Smooth muscle cell (in vitro differentiated cells): Measurements from ENCODE around the gene ATP9A. TPM values are rescaled to one million over a fixed set of nuclear protein-coding genes. Genes with fewer than 3 reads are reported as not detected.

Source experiments
- DNase-seq: peaks from one replicate; lab custom pipeline; 2025; ENCODE audit not compliant: unreplicated experiment; lab: John Stamatoyannopoulos, UW
- H2AFZ ChIP-seq: fragments of 200-600 bp; sonication (generic); 2 replicates; pipeline ENCODE4 v1.6.0; 2016; ENCODE audit warnings: antibody characterized with exemption, low read depth, mild to moderate bottlenecking
- H3F3A ChIP-seq: fragments of 200-600 bp; sonication (generic); 2 replicates; pipeline ENCODE4 v1.6.0; 2017; ENCODE audit warnings: antibody characterized with exemption, low read depth
- H3K27ac ChIP-seq: fragments of 200-600 bp; sonication (generic); 2 replicates; pipeline ENCODE4 v1.5.1; 2016; ENCODE audit warnings: low read depth, mild to moderate bottlenecking
- H3K27me3 ChIP-seq: fragments of 200-600 bp; sonication (generic); 2 replicates; pipeline ENCODE4 v1.6.1; 2016; ENCODE audit warnings: low read depth, mild to moderate bottlenecking
- H3K36me3 ChIP-seq: fragments of 200-600 bp; sonication (generic); 2 replicates; pipeline ENCODE4 v1.5.1; 2016; ENCODE audit warnings: low read depth
- H3K4me1 ChIP-seq: fragments of 200-600 bp; sonication (generic); 2 replicates; pipeline ENCODE4 v1.5.1; 2016; ENCODE audit warnings: low read depth
- H3K4me2 ChIP-seq: fragments of 200-600 bp; sonication (generic); 2 replicates; pipeline ENCODE4 v1.6.0; 2016; ENCODE audit warnings: mild to moderate bottlenecking
- H3K4me3 ChIP-seq: fragments of 200-600 bp; sonication (generic); 2 replicates; pipeline ENCODE4 v1.5.1; 2016; ENCODE audit warnings: mild to moderate bottlenecking
- H3K79me2 ChIP-seq: fragments of 200-600 bp; sonication (generic); 2 replicates; pipeline ENCODE4 v1.6.0; 2016; ENCODE audit warnings: low read depth, mild to moderate bottlenecking
- H3K9ac ChIP-seq: fragments of 200-600 bp; sonication (generic); 2 replicates; pipeline ENCODE4 v1.6.0; 2016; ENCODE audit warnings: low read depth
- H3K9me3 ChIP-seq: fragments of 200-600 bp; sonication (generic); replicated peaks from 2 replicates; pipeline ENCODE4 v1.5.1; 2016; ENCODE audit warnings: low read depth
- H4K20me1 ChIP-seq: fragments of 200-600 bp; sonication (generic); 2 replicates; pipeline ENCODE4 v1.6.0; 2016; ENCODE audit warnings: low read depth
- WGBS: methylation state at CpG from one replicate; pipeline ENCODE4 v1.1.7; 2016; ENCODE audit warnings: low lambda C conversion rate; 5-methylcytosine and 5-hydroxymethylcytosine counted together
- polyA plus RNA-seq: library from polyadenylated mRNA; unstranded; fragments of >200 nt; fragmentation: Nextera tagmentation; extraction: Ambion mirVana; gene quantifications from 2 replicates; pipeline ENCODE4 v1.2.1, GENCODE V29; 2016
- total RNA-seq: library from RNA; depleted of rRNA; stranded (reverse); fragments of >200 nt; gene quantifications from 2 replicates; pipeline ENCODE4 v1.2.3, GENCODE V29; 2014
- TF ChIP-seq, protein P1 (sequence below): fragments of 200-600 bp; sonication (generic); IDR thresholded peaks from 2 replicates; pipeline ENCODE4 v1.5.1; 2017; ENCODE audit warnings: borderline replicate concordance, mild to moderate bottlenecking, antibody characterized with exemption; ENCODE audit not compliant: insufficient read depth, poor library complexity, severe bottlenecking

The ATP9A gene
- total and polyA plus RNA-seq, 2 experiments from 2014 or later = 3.4 to 8.0 TPM

DNA sequence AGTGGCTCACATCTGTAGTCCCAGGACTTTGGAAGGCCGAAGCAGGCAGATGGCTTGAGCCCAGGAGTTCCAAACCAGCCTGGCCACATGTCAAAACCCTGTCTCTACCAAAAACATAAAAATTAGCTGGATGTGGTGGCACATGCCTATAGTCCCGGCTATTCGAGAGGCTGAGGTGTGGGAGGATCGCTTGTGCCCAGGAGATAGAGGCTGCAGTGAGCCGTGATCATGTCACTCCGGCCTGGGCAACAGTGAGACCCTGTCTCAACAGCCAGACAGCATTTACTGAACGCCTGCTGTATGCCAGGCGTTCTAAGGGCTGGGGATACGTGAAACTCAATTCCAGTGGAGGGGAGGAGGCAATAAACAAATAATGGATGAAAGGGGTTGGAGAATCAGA is 69.9 kb downstream of the ATP9A start:
- Histone ChIP-seq H3K9ac (no peak overlapping the region), H3F3A (peaks cover 7% of the 10 kb centered on the region), H3K79me2 (no peaks in the 10 kb centered on the region), H2AFZ (no peak overlapping the region), H3K4me1 (peaks cover 47% of the 10 kb centered on the region), H3K27me3 (no peaks in the 10 kb centered on the region), H4K20me1 (no peaks in the 10 kb centered on the region), H3K27ac (no peak overlapping the region), H3K9me3 (no peaks in the 10 kb centered on the region), H3K4me2 (no peak overlapping the region), H3K4me3 (no peak overlapping the region), H3K36me3 (no peaks in the 10 kb centered on the region)
- TF ChIP-seq, protein P1, sequence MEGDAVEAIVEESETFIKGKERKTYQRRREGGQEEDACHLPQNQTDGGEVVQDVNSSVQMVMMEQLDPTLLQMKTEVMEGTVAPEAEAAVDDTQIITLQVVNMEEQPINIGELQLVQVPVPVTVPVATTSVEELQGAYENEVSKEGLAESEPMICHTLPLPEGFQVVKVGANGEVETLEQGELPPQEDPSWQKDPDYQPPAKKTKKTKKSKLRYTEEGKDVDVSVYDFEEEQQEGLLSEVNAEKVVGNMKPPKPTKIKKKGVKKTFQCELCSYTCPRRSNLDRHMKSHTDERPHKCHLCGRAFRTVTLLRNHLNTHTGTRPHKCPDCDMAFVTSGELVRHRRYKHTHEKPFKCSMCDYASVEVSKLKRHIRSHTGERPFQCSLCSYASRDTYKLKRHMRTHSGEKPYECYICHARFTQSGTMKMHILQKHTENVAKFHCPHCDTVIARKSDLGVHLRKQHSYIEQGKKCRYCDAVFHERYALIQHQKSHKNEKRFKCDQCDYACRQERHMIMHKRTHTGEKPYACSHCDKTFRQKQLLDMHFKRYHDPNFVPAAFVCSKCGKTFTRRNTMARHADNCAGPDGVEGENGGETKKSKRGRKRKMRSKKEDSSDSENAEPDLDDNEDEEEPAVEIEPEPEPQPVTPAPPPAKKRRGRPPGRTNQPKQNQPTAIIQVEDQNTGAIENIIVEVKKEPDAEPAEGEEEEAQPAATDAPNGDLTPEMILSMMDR = no peak
- no peak for DNase-seq
- 89% methylated on average over 9 of the region's 9 CpGs for WGBS

DNA sequence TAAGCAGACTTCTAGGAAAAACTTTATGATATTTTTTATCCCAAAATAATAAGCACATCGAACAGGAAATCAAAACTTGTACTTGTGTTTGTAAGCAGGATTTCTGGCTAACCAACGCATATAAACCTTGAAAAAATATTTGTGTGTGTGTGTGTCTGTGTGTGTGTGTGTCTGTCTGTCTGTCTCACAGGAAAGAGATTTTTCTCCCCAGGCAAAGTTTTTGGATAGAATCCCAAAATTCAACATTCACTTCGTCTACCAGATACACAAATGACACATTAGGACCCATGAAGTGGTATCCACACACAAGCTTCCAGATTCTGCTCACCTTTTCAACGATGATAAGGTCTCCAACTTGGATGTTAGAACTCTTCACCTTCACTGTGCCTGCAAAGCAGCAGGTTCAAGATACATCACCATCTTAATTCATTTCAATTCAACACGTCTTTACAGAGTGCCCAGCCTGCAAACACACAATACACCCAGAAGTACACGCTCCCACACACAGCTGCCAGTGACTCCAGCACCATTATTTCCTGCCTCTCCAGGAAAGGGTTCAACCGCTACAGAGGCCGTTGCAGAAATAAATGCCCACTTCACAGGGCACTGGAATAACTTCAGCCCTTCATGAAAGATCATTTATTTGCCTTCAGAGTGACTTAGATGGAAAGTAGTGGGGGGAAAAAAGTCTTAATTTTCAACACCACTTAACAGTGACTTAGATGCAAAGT is 70.9 kb downstream of the ATP9A start:
- peaks cover 37% of the 10 kb centered on the region for H3K4me1 ChIP-seq
- no peak for DNase-seq
- 77% methylated on average over 8 of the region's 8 CpGs for WGBS

DNA sequence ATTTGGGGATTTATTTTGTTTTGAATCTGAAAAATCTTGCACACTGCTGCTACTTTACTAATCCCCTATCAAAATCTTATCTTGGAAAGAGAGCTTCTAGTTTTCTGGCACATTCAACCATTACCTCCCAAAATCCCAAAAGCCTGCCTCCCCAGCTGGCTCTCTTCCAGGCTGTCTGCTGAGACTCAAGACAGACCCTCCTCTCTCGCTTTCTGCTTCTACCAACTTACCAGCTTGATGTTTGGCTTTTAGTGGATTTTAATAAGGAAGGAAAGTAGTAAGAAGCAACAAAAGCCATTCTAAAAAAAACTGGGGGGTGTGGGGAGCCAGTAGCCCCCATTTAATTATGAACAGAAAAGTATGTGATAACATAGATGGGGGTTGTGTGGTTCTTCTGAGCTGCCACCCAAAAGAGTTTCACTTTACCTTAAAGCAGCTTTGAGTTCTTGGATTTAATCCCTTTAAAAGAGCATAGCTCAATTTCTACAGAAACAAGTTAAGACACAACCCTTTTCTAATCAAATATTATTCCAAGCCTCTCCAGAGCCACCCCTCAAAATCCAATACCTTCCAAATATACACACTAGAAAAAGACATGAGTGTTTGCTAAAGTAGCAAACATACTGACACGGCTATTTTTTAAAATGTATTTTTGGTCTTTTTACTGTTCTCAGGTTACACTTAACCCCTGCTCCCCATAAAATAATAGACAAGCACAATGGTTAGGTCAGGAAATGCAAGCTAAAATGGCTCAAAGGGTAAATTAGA is 71.7 kb downstream of the ATP9A start:
- Histone ChIP-seq H3K9ac (peak overlapping the region; percentile 92), H3K9me3 (no peaks in the 10 kb centered on the region), H3K4me2 (peak overlapping the region; percentile 83), H3K36me3 (no peaks in the 10 kb centered on the region), H3K4me1 (peaks cover 34% of the 10 kb centered on the region), H2AFZ (peak overlapping the region; percentile 33), H3K4me3 (peak overlapping the region; percentile 32), H3K27ac (peak overlapping the region; percentile 96), H3K27me3 (no peaks in the 10 kb centered on the region), H3K79me2 (no peaks in the 10 kb centered on the region), H3F3A (peaks cover 7% of the 10 kb centered on the region), H4K20me1 (no peaks in the 10 kb centered on the region)
- no peak for DNase-seq
- WGBS = 22% methylated on average over 2 of the region's 2 CpGs
- TF ChIP-seq, protein P1 = no peak

More for the DNA sequence above, 70.9 kb downstream of the ATP9A start:
- Histone ChIP-seq H3K36me3 (no peaks in the 10 kb centered on the region), H3K79me2 (no peaks in the 10 kb centered on the region), H3K9me3 (no peaks in the 10 kb centered on the region), H4K20me1 (no peaks in the 10 kb centered on the region), H2AFZ (peak overlapping the region; percentile 33), H3F3A (peaks cover 7% of the 10 kb centered on the region), H3K9ac (peak overlapping the region; percentile 92), H3K4me3 (no peak overlapping the region), H3K27ac (peak overlapping the region; percentile 96), H3K4me2 (peak overlapping the region; percentile 83), H3K27me3 (no peaks in the 10 kb centered on the region)
- TF ChIP-seq, protein P1 = no peak
